Measurements from ENCODE around the gene OR51B4. TPM values are rescaled to one million over a fixed set of nuclear protein-coding genes. Genes with fewer than 3 reads are reported as not detected.

Gene OR51B4
- total RNA-seq, 1 donor from 2014 or later: not detected

DNA sequence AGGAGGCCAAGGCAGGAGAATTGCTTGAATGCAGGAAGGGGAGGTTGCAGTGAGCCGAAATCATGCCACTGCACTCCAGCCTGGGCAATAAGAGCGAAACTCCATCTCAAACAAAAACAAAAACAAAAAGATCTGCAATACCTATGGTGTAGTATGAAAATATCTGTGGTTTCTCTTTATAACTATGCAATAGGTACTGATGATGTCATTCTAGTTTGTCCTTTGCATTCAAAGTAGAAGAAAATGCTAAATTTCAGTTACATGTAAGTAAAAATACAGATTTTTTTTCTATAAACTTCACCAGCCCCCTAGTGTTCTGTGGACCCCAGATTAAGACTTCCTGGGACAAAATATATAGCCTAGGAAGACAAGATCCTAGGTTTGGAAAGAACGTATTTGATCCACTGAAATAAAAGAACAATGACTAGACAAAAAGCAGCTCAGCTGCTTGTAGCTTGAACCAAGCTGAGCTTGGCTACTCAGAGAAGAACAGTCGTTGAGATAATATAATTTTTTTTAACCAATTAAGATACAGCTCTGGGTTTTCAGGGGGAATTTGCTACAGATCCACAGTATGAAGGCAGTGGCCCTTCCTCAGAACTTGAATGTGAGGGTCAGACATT is 29.2 kb downstream of the OR51B4 start:
- no peak overlapping the region for H3K27ac Mint-ChIP-seq
- no peak overlapping the region for H3K9ac ChIP-seq
- no peak for DNase-seq (ENCODE audit: low spot score)
- no peaks in the 10 kb centered on the region for H4K20me1 ChIP-seq (ENCODE audit: low read depth)
- H3K9me3 ChIP-seq (ENCODE audit: low read depth): no peaks in the 10 kb centered on the region
- peaks cover 3% of the 10 kb centered on the region for H3K4me1 Mint-ChIP-seq
- H2AFZ ChIP-seq (replicated peaks): no peak overlapping the region
- no peaks in the 10 kb centered on the region for H3K9me3 Mint-ChIP-seq
- no peak overlapping the region for H3K4me2 ChIP-seq
- no peaks in the 10 kb centered on the region for H3K27me3 ChIP-seq
- H3K4me3 ChIP-seq: no peak overlapping the region
- peaks cover 8% of the 10 kb centered on the region for H3K27me3 Mint-ChIP-seq (ENCODE audit: insufficient read depth, low read depth)
- H3F3A ChIP-seq (ENCODE audit: low read depth): no peaks in the 10 kb centered on the region
- H3K79me2 ChIP-seq (ENCODE audit: low read depth): no peaks in the 10 kb centered on the region
- no peak overlapping the region for H3K4me3 Mint-ChIP-seq
- no peak overlapping the region for H3K27ac ChIP-seq
- no peaks in the 10 kb centered on the region for H3K36me3 Mint-ChIP-seq
- H3K36me3 ChIP-seq: no peaks in the 10 kb centered on the region
- H3K4me1 ChIP-seq: peaks cover 9% of the 10 kb centered on the region
- TF ChIP-seq, protein P1, sequence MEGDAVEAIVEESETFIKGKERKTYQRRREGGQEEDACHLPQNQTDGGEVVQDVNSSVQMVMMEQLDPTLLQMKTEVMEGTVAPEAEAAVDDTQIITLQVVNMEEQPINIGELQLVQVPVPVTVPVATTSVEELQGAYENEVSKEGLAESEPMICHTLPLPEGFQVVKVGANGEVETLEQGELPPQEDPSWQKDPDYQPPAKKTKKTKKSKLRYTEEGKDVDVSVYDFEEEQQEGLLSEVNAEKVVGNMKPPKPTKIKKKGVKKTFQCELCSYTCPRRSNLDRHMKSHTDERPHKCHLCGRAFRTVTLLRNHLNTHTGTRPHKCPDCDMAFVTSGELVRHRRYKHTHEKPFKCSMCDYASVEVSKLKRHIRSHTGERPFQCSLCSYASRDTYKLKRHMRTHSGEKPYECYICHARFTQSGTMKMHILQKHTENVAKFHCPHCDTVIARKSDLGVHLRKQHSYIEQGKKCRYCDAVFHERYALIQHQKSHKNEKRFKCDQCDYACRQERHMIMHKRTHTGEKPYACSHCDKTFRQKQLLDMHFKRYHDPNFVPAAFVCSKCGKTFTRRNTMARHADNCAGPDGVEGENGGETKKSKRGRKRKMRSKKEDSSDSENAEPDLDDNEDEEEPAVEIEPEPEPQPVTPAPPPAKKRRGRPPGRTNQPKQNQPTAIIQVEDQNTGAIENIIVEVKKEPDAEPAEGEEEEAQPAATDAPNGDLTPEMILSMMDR (IDR thresholded peaks at IDR 0.05): no peak
- TF ChIP-seq EZH2 (IDR thresholded peaks at IDR 0.05) (no peak), EZH2phosphoT487 (IDR thresholded peaks at IDR 0.05) (no peak)

DNA sequence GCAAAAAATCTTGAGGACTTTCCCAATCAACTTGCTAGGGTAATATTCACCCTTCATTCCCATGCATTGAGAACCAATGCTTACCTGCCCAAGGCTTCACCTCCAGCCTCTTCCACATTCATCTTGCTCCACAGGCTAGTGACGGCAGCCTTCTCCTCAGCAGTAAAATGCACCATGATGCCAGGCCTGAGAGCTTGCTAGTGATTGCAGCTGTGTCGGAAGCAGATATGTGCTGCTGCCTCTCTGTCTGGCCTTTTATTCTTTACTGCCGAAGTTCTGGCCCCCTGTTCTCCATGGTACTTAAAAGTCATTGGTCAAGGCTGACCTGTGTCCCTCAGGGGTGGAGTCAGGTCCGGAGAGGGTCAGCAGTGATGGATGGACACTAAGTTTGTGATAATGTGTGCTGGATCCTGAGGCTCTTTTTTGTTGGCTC is 32.0 kb downstream of the OR51B4 start, which contains the start of gene HBE1:
HBE1 (minus strand) TSS at position 231 of the 433 bp plus-strand sequence; CDS start at position 176, 55 bp downstream.
- no peaks in the 10 kb centered on the region for H4K20me1 ChIP-seq (ENCODE audit: low read depth)
- H2AFZ ChIP-seq (replicated peaks): no peak within 1 kb of the TSS
- no peak within 1 kb of the TSS for H3K4me3 ChIP-seq
- H3K9me3 ChIP-seq (ENCODE audit: low read depth): no peaks in the 10 kb centered on the region
- Mint-ChIP-seq H3K4me3 (no peak within 1 kb of the TSS), H3K27ac (no peak within 1 kb of the TSS), H3K36me3 (no peaks in the 10 kb centered on the region), H3K27me3 (ENCODE audit: insufficient read depth, low read depth) (peaks cover 8% of the 10 kb centered on the region), H3K4me1 (peaks cover 3% of the 10 kb centered on the region), H3K9me3 (no peaks in the 10 kb centered on the region)
- no peaks in the 10 kb centered on the region for H3K79me2 ChIP-seq (ENCODE audit: low read depth)
- H3F3A ChIP-seq (ENCODE audit: low read depth): no peaks in the 10 kb centered on the region
- no peak within 1 kb of the TSS for H3K9ac ChIP-seq
- no peak for DNase-seq (ENCODE audit: low spot score)
- no peaks in the 10 kb centered on the region for H3K36me3 ChIP-seq
- peaks cover 8% of the 10 kb centered on the region for H3K4me1 ChIP-seq
- TF ChIP-seq EZH2phosphoT487 (IDR thresholded peaks at IDR 0.05) (no peak), EZH2 (IDR thresholded peaks at IDR 0.05) (no peak)
- TF ChIP-seq, protein P1 (IDR thresholded peaks at IDR 0.05): no peak
- no peaks in the 10 kb centered on the region for H3K27me3 ChIP-seq
- no peak within 1 kb of the TSS for H3K4me2 ChIP-seq
- no peak within 1 kb of the TSS for H3K27ac ChIP-seq

DNA sequence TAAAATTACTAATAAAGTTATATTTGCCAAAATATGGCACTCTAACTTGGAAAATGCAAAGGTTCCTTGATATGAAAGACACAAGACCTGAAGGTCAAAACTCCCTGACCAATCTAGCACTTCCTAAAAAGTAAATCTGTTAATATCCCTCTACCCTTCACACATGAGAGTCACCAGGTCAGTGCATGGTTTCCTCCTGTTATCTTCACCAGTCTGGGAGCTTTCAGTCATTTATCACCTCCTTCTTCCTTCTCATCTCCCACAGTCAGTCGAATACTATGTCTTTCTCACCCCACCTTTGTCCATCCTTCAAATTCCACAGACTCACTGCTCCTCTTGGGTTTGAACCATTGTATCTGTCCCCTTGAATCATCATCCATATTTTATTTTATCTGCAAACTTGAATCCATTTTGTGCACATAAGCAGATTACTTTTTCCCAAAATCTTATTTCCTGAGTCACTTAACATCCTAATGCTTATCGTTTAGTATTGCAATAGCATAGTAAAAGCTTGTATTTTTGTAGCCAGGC is 34.6 kb downstream of the OR51B4 start:
- no peaks in the 10 kb centered on the region for H3K79me2 ChIP-seq (ENCODE audit: low read depth)

More for the DNA sequence above, 34.6 kb downstream of the OR51B4 start:
- Mint-ChIP-seq H3K27me3 (ENCODE audit: insufficient read depth, low read depth) (peaks cover 8% of the 10 kb centered on the region), H3K36me3 (no peaks in the 10 kb centered on the region), H3K9me3 (no peaks in the 10 kb centered on the region), H3K4me1 (no peaks in the 10 kb centered on the region), H3K27ac (no peak overlapping the region), H3K4me3 (no peak overlapping the region)
- H3K9me3 ChIP-seq (ENCODE audit: low read depth): no peaks in the 10 kb centered on the region
- no peak for TF ChIP-seq EZH2phosphoT487 (IDR thresholded peaks at IDR 0.05)
- TF ChIP-seq, protein P1 (IDR thresholded peaks at IDR 0.05): no peak
- no peak for TF ChIP-seq EZH2 (IDR thresholded peaks at IDR 0.05)
- no peaks in the 10 kb centered on the region for H3F3A ChIP-seq (ENCODE audit: low read depth)
- no peaks in the 10 kb centered on the region for H3K27me3 ChIP-seq
- H3K4me1 ChIP-seq: peaks cover 5% of the 10 kb centered on the region
- H3K36me3 ChIP-seq: no peaks in the 10 kb centered on the region
- no peak overlapping the region for H3K4me3 ChIP-seq
- no peak for DNase-seq (ENCODE audit: low spot score)
- H4K20me1 ChIP-seq (ENCODE audit: low read depth): no peaks in the 10 kb centered on the region
- H3K9ac ChIP-seq: no peak overlapping the region
- no peak overlapping the region for H3K4me2 ChIP-seq
- H2AFZ ChIP-seq (replicated peaks): no peak overlapping the region
- H3K27ac ChIP-seq: no peak overlapping the region
